T follicular helper cell (primary cell): ENCODE data around the gene FTCDNL1.

Source experiments
- DNase-seq: peaks from one replicate; pipeline ENCODE4 v3.0.0-alpha.2; 2020; ENCODE audit warnings: low read depth
- total RNA-seq, 2 experiments: gene quantifications; one replicate each; lab custom pipeline; 2026; lab: John Stamatoyannopoulos, UW

The FTCDNL1 gene
- 1.6 to 2.9 reads per million in 2 experiments for total RNA-seq

DNA sequence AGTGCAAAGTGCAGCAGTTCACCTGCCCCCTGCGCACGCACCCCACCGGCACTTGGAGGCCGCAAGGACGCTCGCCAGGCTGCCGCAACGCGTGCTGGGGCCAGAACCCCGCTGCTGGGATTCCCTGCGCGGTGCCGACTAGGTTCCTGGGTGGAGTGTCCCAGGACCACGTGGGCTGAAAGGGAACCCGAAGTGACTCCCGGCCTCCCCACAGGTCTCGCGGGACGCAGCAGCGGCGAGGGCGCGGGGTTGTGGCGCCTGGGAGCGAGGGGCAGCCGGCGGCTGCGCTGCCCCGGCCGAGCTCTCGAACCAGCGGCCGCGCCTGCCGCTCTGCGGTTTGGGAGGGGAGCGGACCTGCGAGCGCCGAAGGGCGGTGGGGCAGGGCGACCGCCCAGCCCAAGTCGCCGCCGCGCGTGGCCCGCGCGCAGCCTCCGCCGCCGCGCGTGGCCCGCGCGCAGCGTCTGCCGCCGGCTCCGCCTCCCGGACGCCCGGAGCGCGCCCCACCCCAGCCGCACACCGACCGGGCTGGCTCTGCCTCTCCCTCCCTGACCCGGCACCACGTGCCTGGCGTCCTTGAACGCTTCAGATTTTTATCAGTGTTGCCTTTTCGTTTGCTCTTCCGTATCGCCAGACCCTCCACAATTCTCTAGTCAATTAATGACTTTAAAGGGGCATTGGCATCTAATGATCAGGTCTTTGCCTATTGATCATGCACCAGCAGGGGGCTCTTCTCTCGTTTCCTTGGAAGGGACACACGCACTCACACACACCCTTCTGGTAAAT lies at the start of gene FTCDNL1:
Gene FTCDNL1, minus strand, starts transcription at position 475 of the 783 bp plus-strand sequence. CDS start 2,230 bp downstream, outside the sequence.
- peak; percentile 42 for DNase-seq

DNA sequence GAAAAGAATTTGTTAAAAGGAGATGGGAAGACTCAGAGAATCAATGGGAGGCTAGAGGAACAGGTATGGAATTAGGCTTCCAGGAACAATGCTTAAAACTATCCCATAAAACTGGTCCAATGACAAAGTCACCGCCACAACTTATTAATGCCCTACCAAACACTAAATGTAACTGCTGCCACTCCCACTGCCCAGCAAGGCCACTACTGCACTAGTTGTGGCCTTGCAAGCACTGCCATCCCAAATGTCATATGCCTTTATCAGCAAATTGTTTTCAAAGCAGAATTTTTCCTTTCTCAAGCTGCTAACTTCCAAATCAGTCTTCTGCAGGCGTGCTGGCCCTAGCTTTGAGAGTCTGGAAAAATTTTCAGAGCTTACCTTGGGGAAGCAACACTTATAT lies 45.6 kb upstream of the FTCDNL1 start:
- DNase-seq = no peak

DNA sequence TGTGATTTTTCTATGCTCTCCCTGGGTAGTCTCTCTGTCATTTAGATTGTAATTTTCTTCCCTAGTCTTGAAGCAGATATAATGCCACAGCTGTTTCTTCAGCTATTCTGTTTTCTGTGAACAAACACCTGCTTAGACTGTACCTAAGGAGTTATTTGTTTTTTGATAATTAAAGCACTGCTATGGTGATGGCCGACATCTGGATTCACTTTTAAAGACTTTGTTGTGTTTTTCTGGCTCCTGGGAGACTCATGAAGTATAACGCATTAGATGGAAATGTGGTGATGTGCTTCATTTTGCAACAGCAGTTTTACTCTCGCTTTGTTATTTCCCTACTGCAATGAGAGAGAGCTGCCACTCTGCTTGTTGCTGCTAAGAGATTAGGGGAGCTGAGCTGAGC lies 44.4 kb upstream of the FTCDNL1 start:
- no peak for DNase-seq

DNA sequence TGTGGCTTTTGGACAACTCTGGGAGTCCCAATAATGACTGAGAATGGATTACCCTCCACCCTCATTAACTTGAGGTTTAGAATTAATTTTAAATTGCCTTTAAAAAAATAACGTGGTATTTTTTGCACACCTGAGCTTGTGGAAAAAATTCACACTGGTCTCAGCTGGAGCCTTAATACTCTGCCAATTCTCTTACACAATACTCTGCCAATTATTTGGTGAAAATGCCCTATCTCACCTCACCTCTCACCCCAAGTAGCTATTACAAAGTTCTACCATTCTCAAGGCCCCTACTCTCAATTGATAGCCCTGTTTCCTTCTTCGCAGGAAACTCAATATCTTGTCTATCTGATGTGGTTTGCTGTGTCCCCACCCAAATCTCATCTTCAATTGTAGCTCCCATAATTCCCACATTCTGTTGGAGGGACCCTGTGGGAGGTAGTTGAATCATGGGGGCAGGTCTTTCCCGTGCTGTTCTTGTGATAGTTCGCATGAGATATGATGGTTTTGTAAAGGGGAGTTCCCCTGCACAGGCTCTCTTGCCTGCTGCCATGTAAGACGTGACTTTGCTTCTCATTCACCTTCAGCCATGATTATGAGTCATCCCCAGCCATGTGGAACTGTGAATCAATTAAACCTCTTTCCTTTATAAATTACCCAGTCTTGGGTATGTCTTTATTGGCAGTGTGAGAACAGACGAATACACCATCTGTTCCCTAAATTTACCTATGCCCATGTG lies 32.7 kb upstream of the FTCDNL1 start:
- DNase-seq = no peak

DNA sequence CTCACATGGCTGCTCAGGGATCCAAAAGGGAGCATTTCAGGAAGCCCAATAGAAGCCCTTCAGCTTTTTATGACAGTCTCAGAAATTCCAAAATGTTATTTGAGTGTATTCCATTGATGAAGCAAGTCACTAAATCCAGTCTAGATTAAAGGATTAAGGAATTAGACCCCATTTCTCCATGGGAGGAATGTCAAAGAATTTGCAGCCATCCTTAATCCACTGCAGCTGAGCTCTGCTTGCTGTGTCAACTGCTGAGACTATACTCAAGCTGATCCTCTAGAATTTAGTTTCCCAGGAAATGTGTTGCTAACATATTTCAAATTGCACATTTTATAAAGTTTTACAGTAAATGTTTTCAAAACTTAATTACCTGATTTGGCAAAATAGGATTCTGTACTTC lies 31.7 kb upstream of the FTCDNL1 start:
- no peak for DNase-seq

DNA sequence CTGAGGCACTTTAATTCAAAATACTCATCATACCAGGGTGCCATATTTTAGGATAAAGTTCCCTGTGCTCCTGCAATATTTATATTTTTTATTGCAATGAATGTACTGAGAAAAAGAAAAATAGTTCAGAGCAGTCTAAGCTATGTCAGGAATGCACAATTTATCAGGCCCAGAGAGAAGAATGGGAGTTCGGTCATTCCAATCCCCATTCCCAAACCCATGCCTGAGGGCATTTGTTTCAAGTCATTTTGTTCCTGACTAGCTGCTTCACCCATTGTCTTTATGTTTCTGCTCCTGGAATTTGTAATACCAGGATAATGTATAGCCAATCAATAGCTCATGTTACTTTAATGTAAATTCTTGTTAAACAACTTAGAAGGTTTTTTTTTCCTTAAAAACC lies 24.4 kb upstream of the FTCDNL1 start:
- no peak for DNase-seq

DNA sequence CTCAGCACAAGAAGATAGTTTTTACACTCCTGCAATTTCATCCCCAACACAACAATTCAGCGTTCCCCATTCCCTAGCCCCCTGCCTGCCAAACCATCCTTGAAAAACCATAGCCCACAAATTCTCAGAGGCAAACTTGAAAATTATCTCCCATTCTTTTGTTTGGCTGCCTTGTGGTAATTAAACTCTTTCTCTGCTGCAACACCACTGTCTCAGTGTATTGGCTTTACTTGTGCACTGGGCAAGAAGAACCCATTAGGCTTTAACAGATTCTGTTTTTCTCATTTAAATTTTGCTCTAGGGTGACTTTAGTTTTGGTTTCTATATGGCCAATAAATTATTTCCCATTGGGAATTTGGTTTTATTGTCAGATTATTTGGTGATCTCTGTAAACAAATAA lies 23.2 kb upstream of the FTCDNL1 start:
- DNase-seq = no peak

DNA sequence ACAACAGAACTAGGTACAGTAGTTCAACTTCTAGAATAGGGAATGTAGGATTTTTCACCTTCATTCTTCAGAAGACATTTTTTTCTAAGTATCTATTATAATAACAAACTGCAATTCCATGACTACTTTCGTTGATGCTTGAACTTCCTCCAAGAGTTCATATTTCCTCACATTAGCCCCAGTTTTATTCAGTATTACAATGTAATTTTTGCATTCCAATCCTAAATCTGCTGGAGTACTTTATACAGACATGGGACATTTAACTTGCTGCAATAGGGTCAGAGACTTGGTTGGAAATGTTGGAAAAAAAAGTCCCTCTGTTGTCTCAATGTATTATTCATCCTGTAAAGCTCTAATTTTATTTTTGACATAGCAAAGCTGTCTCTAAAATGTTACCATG lies 19.6 kb upstream of the FTCDNL1 start:
- no peak for DNase-seq

DNA sequence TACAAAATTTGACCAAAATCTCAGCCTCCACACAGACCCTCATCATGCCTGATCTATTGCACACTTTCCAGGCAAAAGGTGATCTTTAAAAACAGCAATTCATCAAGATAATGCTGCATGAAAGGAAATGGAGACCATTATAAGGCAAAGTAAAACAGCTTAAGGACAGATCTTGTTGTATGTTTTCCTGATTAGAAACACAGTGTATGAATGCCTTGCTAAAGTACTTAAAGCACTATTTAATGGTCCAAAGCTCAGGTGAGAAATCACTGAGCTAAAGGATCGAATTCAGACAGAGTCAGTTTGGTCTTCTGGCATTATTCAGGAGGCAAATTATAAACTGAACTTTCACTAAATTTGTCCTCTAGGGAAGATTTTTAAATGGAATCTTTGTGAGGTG lies 18.7 kb upstream of the FTCDNL1 start:
- DNase-seq = no peak

DNA sequence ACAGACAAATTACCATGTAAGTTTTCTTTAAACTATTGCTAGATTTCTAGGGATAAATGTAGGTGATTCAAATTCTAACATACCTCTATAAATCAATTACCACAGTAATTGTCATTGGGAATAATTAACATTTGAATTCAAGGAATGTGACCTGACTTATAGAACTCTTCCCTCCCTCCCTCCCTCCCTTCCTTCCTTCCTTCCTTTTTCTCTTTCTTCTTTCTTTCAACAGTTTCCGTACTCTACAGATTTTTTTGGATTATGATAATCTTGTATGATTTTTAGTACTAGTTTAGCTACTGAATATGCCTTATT lies 18.2 kb upstream of the FTCDNL1 start:
- DNase-seq = no peak

DNA sequence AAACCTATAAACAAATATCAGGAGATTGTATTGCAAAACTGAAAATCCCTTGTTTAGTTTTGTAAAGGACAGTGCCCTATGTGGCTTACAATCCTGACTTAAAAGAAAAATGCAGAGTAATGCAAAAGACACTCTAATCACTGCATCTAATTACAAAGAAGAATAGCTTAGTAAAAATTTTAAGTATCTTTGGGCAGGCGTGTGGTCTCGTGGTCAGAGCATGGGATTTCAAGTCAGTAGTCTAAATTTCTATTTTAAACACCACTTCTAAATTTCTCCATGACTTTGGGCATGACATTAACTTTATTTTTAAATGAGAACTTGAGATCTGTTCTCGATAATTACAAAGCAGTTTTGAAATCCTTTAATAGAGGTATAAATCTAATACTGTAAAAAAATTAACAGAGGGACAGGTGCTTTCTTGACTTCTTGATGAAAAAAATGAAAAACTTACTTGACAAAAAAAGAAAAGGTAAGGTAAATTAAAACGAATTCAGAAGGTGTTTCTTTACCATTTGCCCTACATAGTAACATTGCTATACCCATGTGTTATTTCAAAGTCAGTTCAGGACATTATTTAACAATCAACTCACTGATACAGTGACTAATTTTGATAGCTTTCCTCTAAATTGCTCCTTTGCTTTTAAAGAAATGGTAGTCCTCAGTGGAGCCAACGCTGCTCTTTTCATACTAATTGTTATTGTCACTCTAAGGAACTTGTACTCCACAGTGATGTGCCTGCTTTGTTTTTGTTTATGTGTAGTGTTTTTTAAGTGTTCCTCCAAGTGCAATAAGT lies 17.6 kb upstream of the FTCDNL1 start:
- no peak for DNase-seq

DNA sequence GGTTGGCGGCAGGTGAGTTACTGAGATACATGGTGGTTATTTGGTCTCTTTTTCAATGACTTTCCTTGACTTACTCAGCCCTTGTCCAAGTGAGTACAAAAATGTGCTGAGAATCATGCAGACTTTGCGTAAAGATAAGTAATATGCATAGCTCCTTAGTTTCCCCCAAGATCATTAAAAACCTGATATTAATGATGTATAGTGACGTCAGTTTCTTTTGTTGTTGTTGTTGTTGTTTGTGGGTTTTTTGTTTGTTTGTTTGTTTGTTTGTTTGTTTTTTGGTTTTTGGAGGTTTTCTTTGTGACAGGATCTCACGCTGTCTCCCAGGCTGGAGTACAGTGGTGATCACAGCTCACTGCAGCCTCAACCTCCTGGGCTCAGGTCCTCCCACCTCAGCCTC lies 14.9 kb upstream of the FTCDNL1 start:
- no peak for DNase-seq

DNA sequence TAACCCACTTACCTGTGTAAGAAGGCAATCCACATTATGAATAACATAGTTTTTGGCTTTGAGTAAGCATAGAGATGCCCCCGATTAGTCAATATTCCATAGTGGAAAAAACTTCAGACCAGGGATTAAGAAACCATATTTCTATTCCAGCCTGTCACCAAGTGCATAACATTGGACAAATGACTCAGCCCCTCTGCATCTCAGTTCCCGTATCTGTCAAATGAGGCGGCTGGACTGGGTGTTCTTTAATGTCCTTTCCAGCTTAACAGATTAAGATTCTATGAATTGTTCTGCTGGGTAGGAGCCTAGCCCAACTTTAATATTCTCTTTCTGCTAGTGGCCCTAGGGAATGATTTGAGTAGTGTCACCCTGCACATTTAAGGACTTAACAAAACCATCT lies 11.8 kb upstream of the FTCDNL1 start:
- no peak for DNase-seq

DNA sequence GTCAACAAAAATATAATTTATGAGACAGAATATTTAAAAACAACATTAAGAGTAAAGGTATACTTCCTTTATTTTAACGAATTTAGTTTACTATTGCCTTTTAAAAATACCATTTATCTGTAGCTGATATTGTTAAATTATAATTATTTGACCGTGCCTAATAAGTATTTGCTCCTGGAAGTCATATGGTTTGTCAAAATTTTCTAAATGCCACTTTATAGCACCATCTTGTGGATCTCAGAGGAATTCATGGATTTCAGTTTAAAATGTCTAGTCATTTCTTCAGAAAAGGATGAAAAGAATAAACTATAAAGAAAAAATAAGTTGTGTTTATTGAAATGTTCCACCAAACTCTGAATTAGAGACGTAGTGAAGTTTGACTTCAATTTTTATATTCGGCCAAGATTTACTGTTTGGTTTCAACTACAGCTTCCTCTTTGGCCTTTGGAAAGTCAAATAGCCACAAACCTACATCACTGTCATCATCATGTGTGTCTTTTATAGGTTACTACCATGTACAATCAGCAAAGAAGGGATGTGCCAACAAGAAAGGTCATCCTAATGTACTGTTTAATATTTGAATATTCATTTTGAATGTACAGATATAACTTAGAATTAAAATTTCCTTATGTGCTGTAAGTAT lies 10.3 kb upstream of the FTCDNL1 start:
- DNase-seq = no peak

DNA sequence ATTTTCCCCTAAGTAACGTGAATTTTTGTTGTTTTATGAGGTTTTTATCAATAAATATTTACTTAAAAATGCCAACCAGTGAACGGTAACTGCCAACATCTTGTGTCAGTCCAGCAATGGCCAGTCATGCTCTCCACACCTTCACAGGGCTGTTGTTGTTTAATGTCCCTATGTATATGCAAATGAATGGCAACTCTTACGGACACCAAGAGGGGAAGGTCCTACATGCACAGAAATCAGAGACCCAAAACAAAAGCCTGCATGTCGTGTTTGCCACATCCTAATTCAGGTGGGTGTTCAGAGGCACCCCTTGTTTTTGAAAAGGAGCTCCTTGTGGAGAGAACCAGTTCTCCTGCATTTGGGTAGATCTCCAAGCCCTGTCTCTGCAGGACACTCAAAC lies 4.8 kb upstream of the FTCDNL1 start:
- no peak for DNase-seq

DNA sequence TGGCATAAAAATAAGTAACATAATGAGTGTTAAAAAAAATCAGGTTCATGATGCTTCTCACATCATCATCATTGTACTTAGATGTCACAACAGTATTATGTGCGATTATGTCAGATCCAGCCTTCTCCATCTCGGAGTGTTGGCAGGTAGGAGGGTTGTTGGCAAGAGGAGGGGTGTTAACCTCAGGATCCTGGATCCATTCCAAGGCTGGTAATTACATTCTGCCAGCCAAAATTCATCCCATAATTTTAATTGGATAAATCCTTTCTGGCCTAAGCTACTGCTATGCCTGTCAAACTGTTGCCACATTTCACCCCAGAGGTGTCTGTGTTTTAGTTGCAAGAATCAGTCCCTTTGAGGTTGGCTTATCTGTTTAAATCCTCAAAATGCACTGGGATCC lies 891 bp upstream of the FTCDNL1 start:
- no peak for DNase-seq

DNA sequence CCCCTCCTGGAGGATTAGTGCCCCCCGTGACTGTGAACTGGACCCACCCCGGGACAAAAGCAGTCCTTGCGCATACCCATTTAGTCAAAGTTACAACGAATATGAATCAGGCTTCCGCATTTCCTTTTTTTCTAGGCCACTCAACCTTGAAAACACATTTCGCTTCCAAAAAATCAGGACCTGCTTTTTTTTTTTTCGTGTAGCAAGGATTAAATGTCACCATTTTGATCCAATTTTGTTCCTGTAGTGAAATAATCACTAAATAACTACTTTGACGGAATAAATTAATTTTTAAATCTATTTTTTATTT lies 464 bp upstream of the FTCDNL1 start:
- DNase-seq = no peak

DNA sequence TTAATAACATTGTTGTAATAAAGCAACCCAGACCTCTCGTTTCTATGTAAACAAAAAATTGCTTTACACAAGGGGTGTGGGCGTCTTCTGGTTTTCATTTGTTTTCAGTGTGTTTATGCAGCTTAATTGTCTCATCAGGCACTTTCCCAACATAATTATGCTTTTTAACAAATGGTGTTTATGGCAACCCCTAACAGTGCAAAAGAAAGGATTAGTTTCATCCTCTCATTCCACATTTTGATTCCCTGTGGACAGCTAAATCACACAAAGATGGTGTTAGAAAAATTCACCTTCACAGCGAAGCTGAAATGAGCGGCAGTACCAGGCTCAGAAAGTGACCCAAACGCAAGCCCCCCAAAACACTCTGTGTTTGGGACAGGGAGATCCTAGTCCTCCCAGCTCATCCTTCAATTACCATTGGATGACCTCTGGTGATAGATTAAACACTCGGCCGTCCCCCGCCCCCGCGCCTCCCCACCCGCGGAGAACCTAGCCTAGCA lies 724 bp downstream of the FTCDNL1 start:
- no peak for DNase-seq

DNA sequence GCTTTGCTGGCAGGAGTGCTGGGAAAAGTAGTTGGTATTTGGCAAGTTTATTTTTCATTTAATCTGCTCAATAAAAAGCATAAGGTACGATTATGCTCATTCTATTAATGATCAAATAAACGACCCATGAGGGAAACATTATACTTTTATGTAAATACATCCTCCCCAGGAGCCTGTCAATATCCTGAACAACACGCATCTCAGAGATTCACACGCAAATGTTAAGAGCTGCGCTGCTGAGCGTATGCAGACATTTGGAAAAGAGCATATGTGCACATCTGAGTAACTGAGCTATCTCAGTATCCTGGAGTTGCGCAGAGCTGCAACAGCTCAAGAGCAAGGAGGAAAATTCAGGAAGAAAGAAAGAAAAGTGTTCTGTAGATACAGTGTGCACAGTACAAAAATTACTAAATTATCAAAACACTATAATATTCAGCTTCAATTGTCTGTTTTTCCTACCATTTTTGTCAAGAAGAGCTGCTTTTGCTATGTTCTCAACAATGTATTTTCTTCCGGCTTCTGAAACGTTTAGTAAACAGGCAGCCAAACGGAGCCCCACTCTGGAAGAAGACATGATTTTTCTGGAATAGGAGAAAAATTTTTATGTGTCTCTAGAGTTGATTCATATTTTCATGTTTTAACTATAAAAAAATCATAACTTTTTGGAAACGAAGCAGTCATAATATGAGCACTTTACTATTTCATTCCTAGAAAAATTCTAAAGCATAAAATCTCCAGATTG lies 2.4 kb downstream of the FTCDNL1 start:
- DNase-seq = no peak

DNA sequence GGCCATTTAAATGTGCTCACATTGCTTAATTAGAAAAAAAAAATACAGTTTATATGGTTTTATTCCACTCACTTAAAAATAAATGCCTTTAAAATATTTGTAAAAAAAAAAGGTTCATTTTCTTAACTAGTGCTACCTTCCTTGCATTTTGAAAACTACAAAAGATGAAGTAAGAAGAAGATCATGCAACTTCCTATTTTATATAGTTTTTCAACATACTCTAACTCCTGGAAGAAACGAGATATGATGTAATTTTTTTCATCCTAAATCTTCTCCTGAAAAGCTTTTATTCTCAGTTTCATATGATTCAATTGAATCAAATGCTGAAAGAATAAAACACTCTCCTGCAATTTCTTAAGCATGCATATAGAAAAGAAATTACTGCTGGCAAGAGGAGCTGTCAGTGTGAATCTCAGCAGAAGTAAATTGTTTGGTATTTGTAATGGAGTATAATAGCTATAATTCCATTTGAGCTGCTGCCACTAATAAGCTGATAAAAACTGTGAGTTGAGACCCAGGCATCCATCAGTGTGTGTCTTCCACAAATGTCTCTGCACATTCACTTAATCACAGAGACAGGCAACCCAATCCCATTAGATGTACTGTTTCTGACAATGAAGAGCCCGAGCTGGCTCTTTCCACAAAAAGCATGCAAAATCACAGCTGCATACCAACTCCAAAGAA lies 3.7 kb downstream of the FTCDNL1 start:
- no peak for DNase-seq
